ENCODE data around the gene HIKESHI. TPM values are rescaled to one million over a fixed set of nuclear protein-coding genes. Genes with fewer than 3 reads are reported as not detected.

The HIKESHI gene
- total and polyA plus RNA-seq, 2 of the 13 experiments (the other 11 are each of a cell fraction or from before 2014, with no cell fraction given), result 67.8 to 74.8 TPM

DNA sequence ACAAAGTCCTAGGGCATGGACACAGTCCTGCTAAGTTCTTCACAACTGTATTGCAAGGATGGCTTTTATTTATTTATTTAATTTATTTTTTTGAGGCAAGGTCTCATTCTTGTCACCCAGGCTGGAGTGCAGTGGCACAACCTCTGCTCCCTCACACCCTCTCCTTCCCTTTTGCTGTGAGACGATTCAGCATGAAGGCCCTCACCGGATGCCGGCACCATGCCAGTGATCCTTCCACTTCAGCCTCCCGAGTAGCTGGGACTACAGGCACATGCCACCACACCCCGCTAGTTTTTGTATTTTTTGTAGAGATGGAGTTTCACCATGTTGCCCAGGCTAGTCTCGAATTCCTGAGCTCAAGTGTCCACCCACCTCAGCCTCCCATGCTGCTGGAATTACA, 39.7 kb upstream of the HIKESHI start:
- Histone ChIP-seq H3K79me2 (ENCODE audit: insufficient read depth, low read length) (no peaks in the 10 kb centered on the region), H3K9me3 (ENCODE audit: low read length) (no peaks in the 10 kb centered on the region), H3K4me1 (ENCODE audit: insufficient read depth, low read length) (no peaks in the 10 kb centered on the region), H2AFZ (ENCODE audit: low read length) (no peak overlapping the region), H3K4me2 (ENCODE audit: low read depth, low read length) (no peak overlapping the region), H3K4me3 (replicated peaks in 1 of 3; ENCODE audit: insufficient read depth in 1 of 3, low read depth in 2 of 3, low read length in 3 of 3) (no peak overlapping the region), H3K27me3 (ENCODE audit: control insufficient read depth in 1 of 2, insufficient read depth in 2 of 2, low read length in 2 of 2) (no peaks in the 10 kb centered on the region; a peak in 1 of 5 replicates), H4K20me1 (ENCODE audit: insufficient read depth, low read length) (no peaks in the 10 kb centered on the region), H3K27ac (ENCODE audit: extremely low read length, insufficient read depth, low read length) (no peak overlapping the region), H3K9ac (ENCODE audit: insufficient read depth, low read depth, low read length) (no peak overlapping the region), H3K36me3 (replicated peaks in 1 of 2; ENCODE audit: control insufficient read depth in 1 of 2, insufficient read depth in 2 of 2, low read length in 2 of 2) (peaks cover 3 to 28% of the 10 kb centered on the region in 2 experiments)
- CTCF ChIA-PET (ENCODE audit: low intra/inter-chr PET ratio, low total read pairs), result no interaction called here
- intact Hi-C loops (cut with micrococcal nuclease; ENCODE audit: unreplicated experiment), result no loop called here
- 92% methylated on average over 6 of the region's 6 CpGs for WGBS (ENCODE audit: low lambda C conversion rate)
- DNase-seq (ENCODE audit: low spot score), result no peak
- in situ Hi-C loops (cut with HindIII; ENCODE audit: extremely low pct_ligation_motif_present, low pct_unique_long_range_greater_than_20kb), result loop anchor here (25.0 kb wide), 1 partner anchor 625 kb away; the partner anchor contains the start of genes DLG2, TMEM126A and TMEM126B
- POLR2A ChIA-PET, result interaction anchor here (1.5 kb wide), 1 partner anchor 17 kb away, joined by 3 read pairs; the partner anchor contains the start of gene EED
- no peak for ATAC-seq
- FAIRE-seq, result no peak
- no TSS peak for BruUV-seq (replicated peaks)
- TF ChIP-seq ZNF816 (CRISPR knock-in tag; IDR thresholded peaks at IDR 0.05; ENCODE audit: borderline replicate concordance) (no peak), ZNF543 (CRISPR knock-in tag; IDR thresholded peaks at IDR 0.05) (no peak), STAG1 (CRISPR knock-in tag; IDR thresholded peaks at IDR 0.05) (no peak), SNAI1 (CRISPR knock-in tag; IDR thresholded peaks at IDR 0.05; ENCODE audit: borderline replicate concordance) (no peak), TBL1XR1 (IDR thresholded peaks at IDR 0.05; ENCODE audit: borderline replicate concordance, low read length, partially characterized antibody) (no peak), DPF2 (CRISPR knock-in tag; IDR thresholded peaks at IDR 0.05; ENCODE audit: borderline replicate concordance, low read depth) (no peak), NAIF1 (CRISPR knock-in tag; IDR thresholded peaks at IDR 0.05; ENCODE audit: borderline replicate concordance) (no peak), MTF2 (CRISPR knock-in tag; IDR thresholded peaks at IDR 0.05; ENCODE audit: borderline replicate concordance) (no peak), MAFG (CRISPR knock-in tag; IDR thresholded peaks at IDR 0.05) (no peak), ZNF264 (CRISPR knock-in tag; IDR thresholded peaks at IDR 0.05) (no peak), ZSCAN20 (CRISPR knock-in tag; IDR thresholded peaks at IDR 0.05; ENCODE audit: borderline replicate concordance) (no peak)
- TF ChIP-seq, protein P1, sequence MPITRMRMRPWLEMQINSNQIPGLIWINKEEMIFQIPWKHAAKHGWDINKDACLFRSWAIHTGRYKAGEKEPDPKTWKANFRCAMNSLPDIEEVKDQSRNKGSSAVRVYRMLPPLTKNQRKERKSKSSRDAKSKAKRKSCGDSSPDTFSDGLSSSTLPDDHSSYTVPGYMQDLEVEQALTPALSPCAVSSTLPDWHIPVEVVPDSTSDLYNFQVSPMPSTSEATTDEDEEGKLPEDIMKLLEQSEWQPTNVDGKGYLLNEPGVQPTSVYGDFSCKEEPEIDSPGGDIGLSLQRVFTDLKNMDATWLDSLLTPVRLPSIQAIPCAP (CRISPR knock-in tag; IDR thresholded peaks at IDR 0.05; ENCODE audit: low read depth), result no peak

All from HepG2 (cell line).